Stimulated activated CD4-positive, alpha-beta T cell treated with anti-CD3 and anti-CD28 coated beads, Interleukin-2, amount 100 ng/mL, for 24 hours (primary cell): ENCODE data around the gene TMEM126A.
A peak's percentile ranks its signal among the peaks of the same experiment; 100 is the strongest.
"Not testable (repeated sequence)": the region's sequence is repeated elsewhere in the genome, so short reads cannot be mapped to it uniquely, and the experiment has no call there.

Source experiments
- DNase-seq, 2 donors: peaks; one replicate each; pipeline ENCODE4 v3.0.0-alpha.2; 2020

The TMEM126A gene

GRCh38 chr11:85647604-85648299, at the start of gene TMEM126A:
Gene TMEM126A, plus strand, starts transcription at chr11:85647967. Its CDS starts 2,289 bp downstream, at chr11:85650256.
- DNase-seq: peak; percentile 94 to 95

DNA sequence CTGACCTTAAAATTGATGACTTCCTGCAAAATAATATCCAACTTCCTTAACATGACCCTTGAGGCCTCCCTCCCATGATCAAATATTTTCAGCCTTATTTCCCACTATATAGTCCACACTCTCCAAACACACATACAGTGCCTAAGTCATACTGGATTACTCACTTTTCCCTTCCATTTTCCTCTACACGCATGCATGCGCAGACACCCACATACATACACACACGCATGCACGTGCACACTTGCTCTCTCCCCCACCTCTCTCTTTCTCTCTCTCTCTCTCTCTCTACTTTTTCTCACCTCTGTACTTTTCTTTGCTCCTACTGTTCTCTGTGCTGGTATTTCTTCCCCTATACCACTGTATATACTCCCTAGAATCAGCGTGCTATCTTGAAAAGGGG, 48.7 kb upstream of the TMEM126A start:
- DNase-seq: no peak

- no peak for DNase-seq
Measured at GRCh38 chr11:85602526-85603213, 45.1 kb upstream of the TMEM126A start.

GRCh38 chr11:85603220-85603619, 44.5 kb upstream of the TMEM126A start:
- no peak for DNase-seq

DNA sequence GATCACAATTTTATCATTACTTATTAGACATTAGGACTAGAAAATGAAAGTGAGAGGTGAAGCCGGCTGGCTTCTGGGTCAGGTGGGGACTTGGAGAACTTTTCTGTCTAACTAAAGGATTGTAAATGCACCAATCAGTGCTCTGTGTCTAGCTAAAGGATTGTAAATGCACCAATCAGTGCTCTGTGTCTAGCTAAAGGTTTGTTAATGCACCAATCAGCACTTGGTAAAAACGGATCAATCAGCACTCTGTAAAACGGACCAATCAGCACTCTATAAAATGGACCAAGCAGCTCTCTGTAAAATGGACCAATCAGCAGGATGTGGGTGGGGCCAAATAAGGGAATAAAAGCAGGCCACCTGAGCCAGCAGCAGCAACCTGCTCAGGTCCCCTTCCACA, 41.5 kb upstream of the TMEM126A start:
- not testable (repeated sequence) for DNase-seq

DNA sequence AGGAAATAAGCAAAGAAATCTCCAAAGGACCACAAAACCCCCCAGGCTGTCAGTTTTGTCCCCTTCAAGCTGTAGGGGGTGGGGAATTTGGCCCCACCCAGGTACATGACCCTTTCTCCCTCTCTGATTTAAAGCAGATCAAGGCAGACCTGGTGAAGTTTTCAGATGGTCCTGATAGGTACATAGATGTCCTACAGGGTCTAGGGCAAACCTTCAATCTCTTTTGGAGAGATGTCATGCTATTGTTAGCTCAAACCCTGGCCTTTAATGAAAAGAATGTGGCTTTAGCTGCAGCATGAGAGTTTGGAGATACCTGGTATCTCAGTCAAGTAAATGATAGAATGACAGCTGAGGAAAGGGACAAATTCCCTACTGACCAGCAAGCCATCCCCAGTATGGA, 39.1 kb upstream of the TMEM126A start:
- DNase-seq: not testable (repeated sequence)

DNA sequence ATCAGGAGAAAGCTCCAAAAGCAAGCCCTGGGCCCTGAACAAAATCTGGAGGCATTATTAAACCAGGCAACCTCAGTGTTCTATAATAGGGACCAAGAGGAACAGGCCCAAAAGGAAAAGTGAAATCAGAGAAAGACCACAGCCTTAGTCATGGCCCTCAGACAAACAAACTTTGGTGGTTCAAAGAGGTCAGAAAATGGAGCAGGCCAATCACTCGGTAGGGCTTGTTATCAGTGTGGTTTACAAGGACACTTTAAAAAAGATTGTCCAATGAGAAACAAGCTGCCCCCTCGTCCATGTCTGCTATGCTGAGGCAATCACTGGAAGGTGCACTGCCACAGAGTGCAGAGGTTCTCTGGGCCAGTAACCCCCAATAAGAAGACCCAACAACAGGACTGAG, 38.5 kb upstream of the TMEM126A start:
- DNase-seq: not testable (repeated sequence)

DNA sequence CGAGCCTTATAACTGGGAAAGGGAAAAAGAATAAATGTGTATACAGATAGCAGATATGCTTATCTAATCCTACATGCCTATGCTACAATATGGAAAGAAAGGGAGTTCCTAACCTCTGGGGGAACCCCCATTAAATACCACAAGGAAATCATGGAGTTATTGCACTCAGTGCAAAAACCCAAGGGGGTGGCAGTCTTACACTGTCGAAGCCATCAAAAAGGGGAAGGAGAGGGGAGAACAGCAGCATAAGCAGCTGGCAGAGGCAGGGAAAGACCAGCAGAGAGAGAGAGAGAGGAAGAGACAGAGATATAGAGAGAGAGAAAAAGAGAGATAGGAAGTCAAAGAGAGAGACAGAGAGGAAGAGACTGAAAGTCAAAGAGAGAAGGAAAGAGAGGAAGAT, 36.1 kb upstream of the TMEM126A start:
- not testable (repeated sequence) for DNase-seq

DNA sequence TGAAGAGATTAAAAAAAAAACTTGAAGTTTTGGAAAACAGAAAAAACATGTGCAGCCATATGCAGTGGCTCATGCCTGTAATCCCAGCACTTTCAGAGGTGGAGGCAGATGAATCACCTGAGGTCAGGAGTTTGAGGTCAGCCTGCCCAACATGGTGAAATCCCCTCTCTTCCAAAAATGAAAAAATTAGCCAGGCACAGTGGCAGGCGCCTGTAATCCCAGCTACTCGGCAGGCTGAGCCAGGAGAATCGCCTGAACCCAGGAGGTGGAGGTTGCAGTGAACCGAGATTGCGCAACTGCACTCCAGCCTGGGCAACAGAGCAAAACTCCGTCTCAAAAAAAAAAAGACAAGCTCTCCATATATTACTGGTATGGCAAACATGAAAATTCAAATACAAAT, 28.3 kb upstream of the TMEM126A start:
- no peak for DNase-seq

DNA sequence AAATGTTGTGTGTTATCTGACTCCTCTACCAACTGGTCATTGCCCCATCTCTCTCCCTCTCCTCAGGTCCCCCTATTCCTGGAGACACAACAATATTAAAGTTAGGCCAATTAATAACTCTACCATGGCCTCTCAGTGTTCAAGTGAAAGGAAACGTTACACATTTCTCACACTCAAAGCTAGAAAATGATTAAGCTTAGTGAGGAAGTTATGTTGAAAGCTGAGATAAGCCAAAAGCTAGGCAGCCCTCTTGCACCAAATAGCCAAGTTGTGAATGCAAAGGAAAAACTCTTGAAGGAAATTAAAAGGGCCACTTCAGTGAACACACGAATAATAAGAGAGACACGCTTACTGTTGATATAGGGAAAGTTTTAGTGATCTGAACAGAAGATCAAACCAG, 27.5 kb upstream of the TMEM126A start:
- DNase-seq: no peak

DNA sequence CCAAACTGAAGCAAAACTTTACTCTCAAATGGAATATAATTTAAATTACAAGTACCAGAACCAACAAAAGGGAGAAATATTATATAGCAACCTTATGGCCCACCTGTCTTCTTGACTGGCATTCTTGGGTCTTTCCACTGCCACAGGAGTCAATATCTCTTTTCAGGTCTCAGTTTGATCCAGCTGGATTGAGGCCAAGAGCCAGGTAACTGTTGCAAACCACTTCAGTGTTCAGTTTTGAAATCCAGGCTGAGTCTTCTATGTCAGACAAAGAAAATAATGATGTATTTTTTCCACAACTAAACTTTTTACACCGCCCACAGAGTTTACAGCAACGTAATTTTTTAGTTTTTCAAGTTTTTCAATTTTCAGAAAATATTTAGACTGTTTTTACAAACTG, 21.3 kb upstream of the TMEM126A start:
- DNase-seq: no peak

- peak in 1 of 2 donors; percentile 10 for DNase-seq
Measured at GRCh38 chr11:85627332-85627997, 20.3 kb upstream of the TMEM126A start, which contains the start of gene DLG2. Gene DLG2, minus strand, starts transcription at chr11:85627344.

DNA sequence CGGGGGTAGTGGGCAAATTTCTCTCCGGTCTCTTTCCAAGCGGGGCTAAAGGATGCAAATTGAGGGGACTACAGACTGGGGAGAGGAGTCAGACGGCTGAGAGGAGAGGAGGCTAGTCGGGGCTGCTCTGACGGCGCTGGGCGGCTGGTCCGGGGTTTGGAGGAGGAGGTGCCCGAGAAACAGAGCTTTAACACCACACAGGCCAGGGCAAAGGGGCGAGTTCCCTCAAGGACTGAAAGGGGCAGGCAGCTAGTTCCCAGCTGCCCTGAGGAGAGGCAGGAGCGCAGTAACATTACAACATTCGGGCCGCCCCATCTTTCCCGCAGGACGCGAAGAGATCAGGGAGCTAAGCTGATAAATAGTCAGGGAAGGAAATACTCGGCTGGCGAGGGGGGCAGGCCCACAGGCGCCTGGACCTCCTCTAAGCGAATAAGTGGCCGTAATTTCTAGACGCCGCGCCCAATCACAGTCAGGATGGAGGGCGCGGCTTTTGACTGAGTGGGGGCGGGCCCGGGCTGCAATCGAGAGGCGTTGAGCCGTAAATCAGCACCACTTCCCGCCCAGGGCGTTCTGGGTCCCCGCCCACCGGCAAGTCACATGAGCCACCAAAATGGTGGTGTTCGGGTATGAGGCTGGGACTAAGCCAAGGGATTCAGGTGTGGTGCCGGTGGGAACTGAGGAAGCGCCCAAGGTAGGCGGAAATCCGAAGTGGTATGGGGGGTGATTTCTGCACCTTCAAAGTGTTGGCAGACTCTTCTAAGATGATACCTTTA, 19.6 kb upstream of the TMEM126A start, which contains the start of gene TMEM126B:
TMEM126B (plus strand) TSS at position 596 of the 773 bp plus-strand sequence; CDS start at position 611, 15 bp downstream.
- DNase-seq: peak; percentile 97

DNA sequence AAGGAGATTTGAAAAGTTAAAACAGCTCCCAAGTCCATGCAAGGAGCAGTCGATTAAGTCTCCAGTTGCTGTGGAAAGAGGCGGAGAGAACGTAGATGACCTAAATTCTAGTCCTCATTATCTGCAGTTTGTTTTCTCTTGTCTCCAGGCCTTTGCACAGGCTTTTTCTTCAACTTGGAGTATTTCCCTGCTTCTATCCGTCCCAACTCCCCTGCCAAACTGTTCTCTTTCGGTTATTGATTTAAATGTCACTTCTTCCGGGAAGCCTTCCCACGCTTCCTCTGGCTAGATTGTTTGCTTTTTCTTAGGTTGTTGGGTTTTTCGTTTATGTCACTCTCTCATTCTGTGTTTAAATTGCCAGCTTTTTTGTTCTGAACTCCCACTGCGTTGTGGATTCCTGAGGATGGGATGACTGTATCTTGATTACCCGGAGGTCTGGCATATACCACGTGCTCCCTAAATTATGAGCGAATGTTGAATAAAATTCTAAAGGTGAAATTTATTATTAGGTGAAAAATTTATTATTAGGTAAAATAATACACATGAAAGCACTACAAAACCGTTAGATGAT, 18.9 kb upstream of the TMEM126A start:
- peak; percentile 14 to 24 for DNase-seq

DNA sequence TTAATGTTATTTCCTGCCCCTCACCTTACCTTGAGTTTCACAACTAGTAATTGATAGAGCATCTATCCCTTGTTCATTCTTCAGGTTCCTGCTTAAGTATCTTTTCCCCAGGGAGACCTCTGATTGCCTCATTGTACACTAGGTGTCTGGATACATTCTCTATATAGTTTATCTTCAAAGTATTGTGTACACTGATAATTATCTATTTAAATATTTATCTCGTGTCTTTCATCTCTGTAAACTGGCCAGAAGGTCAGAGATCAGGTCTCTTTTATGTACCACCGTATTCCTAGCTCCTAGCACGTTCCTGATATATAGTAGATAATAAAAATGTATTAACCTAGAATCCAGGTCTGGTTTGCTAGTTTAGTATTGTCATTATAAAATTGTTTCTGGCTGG, 13.0 kb upstream of the TMEM126A start:
- no peak for DNase-seq

GRCh38 chr11:85643191-85643614, 4.6 kb upstream of the TMEM126A start:
- DNase-seq: no peak

GRCh38 chr11:85647078-85647477, 689 bp upstream of the TMEM126A start:
- no peak for DNase-seq

DNA sequence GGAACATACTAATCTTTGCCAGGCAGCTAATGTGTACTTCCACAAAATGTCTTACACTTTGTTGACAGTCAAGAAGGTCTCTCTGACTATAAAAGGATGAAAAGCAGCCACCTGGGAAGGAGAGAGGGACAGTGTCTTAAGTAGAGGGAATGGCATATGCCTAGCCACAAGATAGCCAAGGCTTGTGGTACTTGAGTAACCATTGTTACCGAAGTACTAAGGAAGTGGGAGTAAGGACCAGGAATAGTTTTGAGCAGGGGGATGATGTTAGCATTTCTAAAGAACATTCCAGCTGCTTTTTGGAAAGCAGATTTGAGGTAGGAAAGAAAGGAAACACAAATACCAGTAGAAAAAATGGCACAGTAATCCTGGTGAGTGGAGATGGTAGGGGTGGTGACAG, 3.4 kb downstream of the TMEM126A start:
- DNase-seq: no peak

DNA sequence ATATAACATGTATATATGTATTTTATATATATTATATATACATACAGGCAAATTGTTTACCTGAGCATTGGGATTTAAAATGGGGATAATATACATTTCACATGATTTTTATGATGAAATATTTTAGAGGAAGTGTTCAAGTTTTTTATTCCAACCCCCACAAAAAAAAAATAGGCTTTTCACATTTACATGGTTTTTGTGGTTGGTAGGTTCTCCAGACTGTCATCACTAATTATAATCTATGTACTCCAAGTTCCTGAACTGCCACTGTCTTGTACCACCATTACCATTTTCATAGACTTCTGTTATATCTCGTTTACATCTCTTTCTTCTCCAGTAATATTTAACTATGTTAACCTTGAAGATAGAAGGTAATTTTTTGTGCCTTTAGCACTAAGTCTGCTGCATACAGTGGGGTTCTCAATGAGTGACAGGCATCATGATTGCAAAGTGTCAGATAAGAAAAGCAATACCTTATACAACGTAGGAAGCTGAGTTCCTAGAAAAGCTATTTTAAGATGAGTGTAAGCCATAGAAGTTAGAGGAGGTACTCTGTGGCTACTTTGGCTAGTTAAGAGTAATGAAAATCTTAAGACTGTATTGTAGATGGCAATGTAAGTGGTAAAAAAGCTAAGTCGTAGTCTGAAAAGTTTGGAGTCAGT, 5.2 kb downstream of the TMEM126A start:
- no peak for DNase-seq

DNA sequence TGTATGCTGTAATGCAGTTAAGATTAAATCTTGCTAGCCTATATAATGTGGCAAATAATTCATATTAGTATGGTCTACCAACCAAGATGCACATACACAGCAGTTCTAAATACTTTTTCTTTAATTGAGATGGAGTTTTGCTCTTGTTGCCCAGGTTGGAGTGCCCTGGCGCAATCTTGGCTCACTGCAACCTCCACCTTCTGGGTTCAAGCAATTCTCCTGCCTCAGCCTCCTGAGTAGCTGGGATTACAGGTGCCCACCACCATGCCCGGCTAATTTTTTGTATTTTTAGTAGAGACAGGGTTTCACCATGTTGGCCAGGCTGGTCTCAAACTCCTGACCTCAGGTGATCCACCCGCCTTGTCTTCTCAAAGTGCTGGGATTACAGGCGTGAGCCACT, 6.6 kb downstream of the TMEM126A start:
- DNase-seq: not testable (repeated sequence)

DNA sequence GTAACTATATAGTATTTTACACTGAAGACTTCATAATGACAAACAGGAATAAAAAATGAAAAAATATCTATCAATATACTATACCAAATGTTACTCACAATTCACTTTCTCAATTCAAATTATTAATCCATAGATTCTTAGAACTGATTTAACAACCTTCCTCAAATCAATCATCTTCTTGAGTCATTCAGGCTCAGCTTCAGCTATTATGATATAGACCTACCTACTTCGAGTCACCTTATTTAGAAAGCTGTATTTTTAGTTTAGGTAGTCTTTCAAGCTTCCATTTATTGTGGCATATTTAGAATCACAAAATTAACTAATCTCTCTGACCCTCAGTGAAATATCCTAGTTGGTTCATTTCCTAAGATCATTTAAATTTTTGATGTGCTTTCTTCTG, 9.0 kb downstream of the TMEM126A start:
- no peak for DNase-seq

DNA sequence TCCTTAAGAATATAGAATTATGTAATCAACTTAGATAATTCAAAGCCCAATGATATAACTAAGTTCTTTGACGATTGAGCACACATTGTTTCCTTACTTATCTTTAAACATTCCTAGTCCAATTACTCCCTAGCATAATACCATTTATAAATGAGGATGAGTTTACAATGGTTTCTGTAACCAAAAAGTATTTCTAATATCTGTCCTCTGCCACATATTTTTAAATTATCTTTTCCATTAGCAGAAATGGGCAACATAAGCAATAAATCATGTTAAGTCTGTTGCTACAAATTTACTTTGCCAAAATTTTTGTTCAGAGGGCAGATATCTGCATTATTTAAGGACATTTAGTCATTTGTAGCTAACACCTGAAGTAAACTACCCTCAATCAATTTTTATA, 10.4 kb downstream of the TMEM126A start:
- no peak for DNase-seq
